ENCODE measurements around the gene IVD.

Gene IVD

GRCh38 chr15:40465939-40466338 lies 60.3 kb downstream of the IVD start:
- Mint-ChIP-seq H3K27ac (no peak overlapping the region), H3K9me3 (no peaks in the 10 kb centered on the region), H3K36me3 (ENCODE audit: low read depth) (peaks cover 3% of the 10 kb centered on the region), H3K4me3 (no peak overlapping the region), H3K27me3 (no peaks in the 10 kb centered on the region), H3K4me1 (ENCODE audit: low read depth) (peaks cover 26% of the 10 kb centered on the region)

- Mint-ChIP-seq H3K9me3 (no peaks in the 10 kb centered on the region), H3K4me3 (no peak overlapping the region), H3K27me3 (no peaks in the 10 kb centered on the region), H3K4me1 (ENCODE audit: low read depth) (peaks cover 27% of the 10 kb centered on the region), H3K27ac (no peak overlapping the region), H3K36me3 (ENCODE audit: low read depth) (peaks cover 3% of the 10 kb centered on the region)
These were observed 61.0 kb downstream of the IVD start for GRCh38 chr15:40466426-40467260.

GRCh38 chr15:40467261-40467615 lies 61.6 kb downstream of the IVD start:
- H3K36me3 Mint-ChIP-seq (ENCODE audit: low read depth) = peaks cover 3% of the 10 kb centered on the region
- peaks cover 33% of the 10 kb centered on the region for H3K4me1 Mint-ChIP-seq (ENCODE audit: low read depth)
- H3K27ac Mint-ChIP-seq = no peak overlapping the region
- H3K9me3 Mint-ChIP-seq = no peaks in the 10 kb centered on the region
- no peaks in the 10 kb centered on the region for H3K27me3 Mint-ChIP-seq
- H3K4me3 Mint-ChIP-seq = no peak overlapping the region

DNA sequence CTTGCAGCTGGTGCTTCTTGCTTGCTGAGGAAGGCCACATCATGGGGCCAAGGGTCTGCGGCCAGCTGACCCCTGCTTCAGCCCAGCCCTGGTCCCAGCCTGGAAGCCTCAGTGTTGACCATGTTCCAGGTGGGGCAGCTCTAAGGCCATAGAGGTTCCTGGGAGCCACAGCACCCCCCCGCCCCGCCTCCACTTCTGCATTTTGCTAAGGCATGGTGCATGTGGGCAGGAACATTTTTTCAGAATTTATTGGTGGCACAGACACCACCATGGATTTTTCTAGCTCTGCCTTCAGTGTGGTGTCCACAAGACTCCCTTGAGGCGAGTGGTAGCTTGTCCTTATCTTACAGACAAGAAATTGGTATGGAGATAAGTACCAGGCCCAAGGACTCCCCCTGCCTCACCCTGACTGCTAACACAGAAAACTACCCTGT lies 63.3 kb downstream of the IVD start:
- peaks cover 3% of the 10 kb centered on the region for H3K36me3 Mint-ChIP-seq (ENCODE audit: low read depth)
- no peaks in the 10 kb centered on the region for H3K9me3 Mint-ChIP-seq
- no peak overlapping the region for H3K27ac Mint-ChIP-seq
- H3K4me1 Mint-ChIP-seq (ENCODE audit: low read depth) = peaks cover 40% of the 10 kb centered on the region
- H3K4me3 Mint-ChIP-seq = no peak overlapping the region
- H3K27me3 Mint-ChIP-seq = no peaks in the 10 kb centered on the region

DNA sequence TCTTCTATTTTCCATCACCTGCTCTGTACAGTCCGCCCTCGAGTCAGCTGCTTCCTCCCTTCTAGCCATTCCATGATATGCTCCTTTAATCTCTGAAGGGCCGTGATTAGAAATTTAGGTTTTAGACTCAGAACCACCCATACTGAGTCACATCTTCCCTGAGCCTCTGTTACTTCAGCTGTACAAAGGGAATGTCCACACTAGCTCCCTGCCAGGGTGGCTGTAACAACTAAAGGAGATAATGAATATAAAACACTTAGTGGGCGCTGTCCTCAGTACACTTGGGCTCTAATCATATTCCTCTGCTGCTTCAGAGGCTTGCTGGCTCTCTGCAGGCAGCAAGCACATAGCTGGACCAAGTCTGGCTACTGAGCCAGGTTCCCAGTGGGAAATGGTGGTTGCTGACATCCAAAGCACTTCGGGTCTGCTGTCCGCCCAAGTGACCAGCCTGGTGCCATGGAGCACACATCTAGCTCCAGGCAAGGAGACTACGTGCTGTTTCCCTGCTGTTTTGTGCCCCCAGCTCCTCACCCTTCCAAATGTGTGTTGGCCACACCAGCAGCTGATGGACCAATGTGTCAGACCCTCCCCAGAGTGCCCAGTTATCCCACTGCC lies 64.3 kb downstream of the IVD start:
- H3K27me3 Mint-ChIP-seq = no peaks in the 10 kb centered on the region
- peak overlapping the region; percentile 48 for H3K4me3 Mint-ChIP-seq
- peaks cover 3% of the 10 kb centered on the region for H3K36me3 Mint-ChIP-seq (ENCODE audit: low read depth)
- H3K27ac Mint-ChIP-seq = peak overlapping the region; percentile 65
- H3K9me3 Mint-ChIP-seq = no peaks in the 10 kb centered on the region
- H3K4me1 Mint-ChIP-seq (ENCODE audit: low read depth) = peaks cover 38% of the 10 kb centered on the region

DNA sequence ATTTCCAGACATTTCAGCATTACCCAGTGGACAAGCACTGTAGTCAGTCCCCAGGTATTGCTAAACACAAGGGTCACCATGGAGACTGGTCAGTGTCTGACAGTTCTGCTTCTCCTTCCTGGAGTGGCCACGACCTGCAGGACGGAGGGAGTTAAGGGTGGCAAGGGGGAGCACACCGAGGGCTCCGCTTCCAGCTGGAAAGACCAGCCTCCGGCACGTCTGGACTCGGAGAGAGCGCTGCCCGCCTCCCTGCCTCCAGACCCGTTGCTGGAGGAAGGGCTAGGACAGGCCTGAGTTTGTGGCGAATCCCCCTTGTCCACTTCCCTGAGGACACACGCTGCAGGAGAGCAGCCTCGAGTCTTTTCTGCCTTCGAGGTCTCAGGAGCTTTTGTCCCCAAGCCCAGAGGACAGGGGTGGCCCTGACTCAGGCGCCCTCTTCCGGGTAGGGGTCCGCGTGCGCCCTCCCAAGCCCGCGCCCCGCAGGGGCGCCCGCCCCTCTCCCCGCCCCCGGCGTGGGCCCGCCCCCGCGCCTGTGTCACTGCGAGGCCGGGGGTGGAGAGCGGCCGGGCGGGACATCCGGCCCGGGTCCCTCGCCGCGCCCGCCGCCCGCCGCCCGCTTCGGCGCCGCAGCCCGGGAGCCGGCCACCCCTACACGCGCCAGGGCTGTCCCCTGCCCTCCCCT lies 65.0 kb downstream of the IVD start, which contains the start of gene CHST14:
TSS of gene CHST14 (plus strand) at position 562 of the 682 bp plus-strand sequence. CDS start 230 bp downstream, outside the sequence.
- peak within 1 kb of the TSS; percentile 84 for H3K27ac Mint-ChIP-seq
- peaks cover 33% of the 10 kb centered on the region for H3K4me1 Mint-ChIP-seq (ENCODE audit: low read depth)
- no peaks in the 10 kb centered on the region for H3K27me3 Mint-ChIP-seq
- H3K4me3 Mint-ChIP-seq = peak within 1 kb of the TSS; percentile 87
- H3K9me3 Mint-ChIP-seq = no peaks in the 10 kb centered on the region
- H3K36me3 Mint-ChIP-seq (ENCODE audit: low read depth) = peaks cover 3% of the 10 kb centered on the region
